ENCODE measurements around the gene SLC39A3. TPM values are rescaled to one million over a fixed set of nuclear protein-coding genes. Genes with fewer than 3 reads are reported as not detected.

Gene SLC39A3
- total RNA-seq, 2 experiments from 2014 or later, result 31.5 to 37.5 TPM

DNA sequence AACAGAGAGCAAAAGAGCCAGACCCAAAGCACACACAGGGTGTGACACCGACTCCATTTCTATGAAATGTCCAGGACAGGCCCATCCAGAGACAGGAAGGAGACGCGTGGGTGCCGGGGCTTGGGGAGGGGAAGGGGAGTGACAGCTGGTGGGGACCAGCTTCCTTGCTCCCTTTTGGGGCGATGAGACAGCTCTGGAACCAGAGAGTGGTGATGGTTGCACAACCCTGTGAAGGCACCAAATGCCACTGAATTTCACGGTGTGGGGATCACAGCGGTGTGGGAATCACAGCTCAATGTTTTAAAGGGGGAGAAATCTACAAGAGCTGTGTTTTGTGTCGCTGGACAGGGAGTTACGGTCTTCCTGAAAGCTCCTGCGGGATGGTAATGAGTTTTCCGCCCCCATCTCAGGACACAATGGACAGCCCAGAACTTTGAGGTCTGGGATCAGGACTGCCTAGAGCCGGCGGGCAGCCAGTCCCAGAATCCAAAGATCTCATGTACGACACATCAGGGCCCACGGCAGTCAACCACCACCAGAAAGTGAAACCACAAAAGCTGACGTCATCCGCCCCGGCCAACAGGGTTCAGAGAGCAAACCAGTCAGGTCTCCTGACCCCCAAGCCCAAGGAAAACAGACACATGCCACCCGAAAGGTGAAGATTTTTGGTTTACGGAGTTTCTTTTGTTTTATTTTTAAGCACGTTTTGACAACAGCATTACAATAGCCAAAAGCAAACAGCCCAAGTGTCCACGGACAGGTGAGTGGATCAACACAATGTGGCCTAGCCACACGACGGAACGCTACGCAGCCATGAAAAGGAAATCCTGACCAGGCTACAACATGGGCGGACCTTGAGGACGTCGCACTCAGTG lies 36.0 kb upstream of the SLC39A3 start:
- peak overlapping the region; percentile 73 for H3K4me3 Mint-ChIP-seq
- ChIA-PET POLR2A (no interaction called here), CTCF (interaction anchor here (1.4 kb wide), 1 partner anchor 26 kb away, joined by 4 read pairs; no protein-coding TSS in a partner anchor)
- no peaks in the 10 kb centered on the region for H3K27me3 Mint-ChIP-seq
- peak; percentile 85 for DNase-seq
- H3K36me3 Mint-ChIP-seq (ENCODE audit: low read depth), result no peaks in the 10 kb centered on the region
- peak overlapping the region; percentile 95 for H3K27ac Mint-ChIP-seq
- peaks cover 34% of the 10 kb centered on the region for H3K4me1 Mint-ChIP-seq
- H3K9me3 Mint-ChIP-seq, result no peaks in the 10 kb centered on the region

DNA sequence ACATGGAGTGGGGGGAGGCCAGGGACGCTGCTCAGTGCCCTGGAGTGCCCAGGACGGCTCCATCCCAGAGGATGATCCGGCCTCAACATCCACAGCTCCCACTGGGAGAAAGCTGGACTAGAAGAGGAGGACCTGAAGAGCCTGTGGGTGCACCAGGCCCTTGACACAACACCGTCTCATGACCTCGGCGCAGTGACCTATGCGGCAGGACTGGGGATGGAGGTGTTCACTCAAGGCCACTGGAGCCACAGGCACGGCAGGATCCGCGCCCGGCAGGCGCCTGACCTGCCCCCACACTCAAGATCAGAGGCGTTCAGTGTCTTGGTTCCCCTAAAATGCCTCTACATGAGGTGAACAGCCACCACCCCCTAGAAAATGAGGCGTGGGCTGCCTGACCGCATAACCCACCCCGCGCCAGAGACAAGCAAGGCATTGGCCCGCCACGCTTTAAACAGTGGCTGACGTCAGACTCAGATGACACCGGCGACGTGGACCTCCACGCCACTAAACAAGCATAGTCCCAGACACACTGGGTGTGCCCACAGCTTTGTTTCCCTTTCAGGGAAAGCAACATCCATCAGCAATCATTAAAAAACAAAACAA lies 35.2 kb upstream of the SLC39A3 start:
- CTCF ChIA-PET, result interaction anchor here (1.4 to 1.6 kb wide), 2 partner anchors 8 to 25 kb away, joined by 4 read pairs; partner anchors contain the start of gene SGTA
- POLR2A ChIA-PET, result no interaction called here
- H3K27me3 Mint-ChIP-seq, result no peaks in the 10 kb centered on the region
- H3K9me3 Mint-ChIP-seq, result no peaks in the 10 kb centered on the region
- peak overlapping the region; percentile 73 for H3K4me3 Mint-ChIP-seq
- peak overlapping the region; percentile 95 for H3K27ac Mint-ChIP-seq
- no peaks in the 10 kb centered on the region for H3K36me3 Mint-ChIP-seq (ENCODE audit: low read depth)
- H3K4me1 Mint-ChIP-seq, result peaks cover 29% of the 10 kb centered on the region
- DNase-seq, result no peak

DNA sequence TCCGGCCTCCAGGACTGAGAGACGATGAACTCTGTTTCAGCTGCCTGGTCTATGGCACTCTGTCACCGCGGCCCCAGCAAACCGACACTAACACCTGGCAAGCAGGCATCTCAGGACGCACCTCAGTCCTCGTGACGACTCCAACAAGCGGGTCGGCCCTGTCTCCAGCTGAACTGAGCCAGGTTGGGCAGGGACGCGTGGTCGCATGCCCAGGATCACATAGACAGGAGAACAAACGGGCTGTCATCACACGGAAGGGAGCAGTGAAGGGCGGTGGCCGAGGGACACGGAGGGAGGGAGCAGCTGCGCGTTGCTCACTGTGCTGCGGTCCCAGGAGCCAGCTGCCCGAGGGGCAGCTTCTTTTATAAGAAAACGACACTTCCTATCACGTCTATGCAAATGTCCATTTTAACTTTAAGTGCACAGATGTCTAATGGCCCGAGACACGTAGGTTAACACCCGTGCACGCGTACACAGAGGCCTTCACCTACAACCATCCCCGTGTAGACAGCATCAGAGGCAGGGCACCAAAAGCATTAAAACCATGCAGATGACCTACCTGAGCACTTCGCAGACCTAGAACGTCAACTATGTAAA lies 34.4 kb upstream of the SLC39A3 start:
- Mint-ChIP-seq H3K27ac (peak overlapping the region; percentile 14), H3K4me1 (peaks cover 28% of the 10 kb centered on the region), H3K4me3 (no peak overlapping the region), H3K27me3 (no peaks in the 10 kb centered on the region), H3K36me3 (ENCODE audit: low read depth) (no peaks in the 10 kb centered on the region), H3K9me3 (no peaks in the 10 kb centered on the region)
- ChIA-PET POLR2A (no interaction called here), CTCF (interaction anchor here (1.6 kb wide), 1 partner anchor 9 kb away, joined by 4 read pairs; the partner anchor contains the start of gene SGTA)
- DNase-seq, result no peak

DNA sequence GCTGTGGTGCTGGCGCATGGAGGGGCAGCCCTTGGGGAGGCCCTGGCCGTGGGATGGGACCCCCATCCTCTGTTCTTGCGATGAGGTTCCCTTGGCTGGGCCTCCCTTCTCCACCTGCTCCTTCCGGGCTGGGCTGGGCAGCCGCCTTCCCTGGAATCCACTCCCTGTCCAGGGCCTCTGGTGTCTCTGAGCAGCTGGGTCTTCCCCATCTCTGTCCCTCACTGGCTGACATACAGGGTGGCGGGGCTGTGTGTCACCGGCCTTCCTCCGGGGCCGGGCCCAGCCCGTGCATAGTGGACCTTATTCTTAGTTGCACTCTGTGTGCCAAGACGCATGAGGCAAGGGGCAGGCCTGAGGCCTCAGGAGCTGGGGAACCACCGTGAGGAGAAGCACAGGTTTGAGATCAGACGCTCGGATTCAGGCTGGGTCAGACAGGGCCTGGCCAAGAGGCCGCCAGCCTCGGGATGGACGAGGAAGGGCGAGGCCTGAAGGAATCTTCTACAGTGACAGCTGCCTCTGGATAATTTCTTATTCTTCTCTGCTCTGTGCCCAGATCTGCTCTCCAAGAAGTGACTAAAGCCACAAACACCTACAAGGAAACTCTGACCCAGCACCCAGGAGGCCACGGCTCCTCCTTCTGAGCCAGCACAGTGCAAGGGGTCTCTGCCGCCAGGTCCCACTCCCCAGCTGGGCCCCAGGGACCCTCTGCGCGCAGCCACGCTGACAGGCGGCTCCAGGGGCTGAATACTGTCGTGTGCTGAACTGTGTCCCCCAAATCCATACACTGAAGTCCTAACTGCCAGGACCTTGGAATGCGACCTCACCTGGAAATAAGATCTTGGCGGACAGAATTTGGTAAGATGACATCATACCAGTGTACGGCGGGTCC lies 32.2 kb upstream of the SLC39A3 start:
- no peaks in the 10 kb centered on the region for H3K27me3 Mint-ChIP-seq
- CTCF ChIA-PET, result interaction anchor here (1.1 kb wide), 1 partner anchor 9 kb away, joined by 4 read pairs; no protein-coding TSS in a partner anchor
- no peaks in the 10 kb centered on the region for H3K9me3 Mint-ChIP-seq
- no peak overlapping the region for H3K27ac Mint-ChIP-seq
- H3K4me1 Mint-ChIP-seq, result peaks cover 26% of the 10 kb centered on the region
- H3K4me3 Mint-ChIP-seq, result no peak overlapping the region
- no peaks in the 10 kb centered on the region for H3K36me3 Mint-ChIP-seq (ENCODE audit: low read depth)
- DNase-seq, result no peak
- POLR2A ChIA-PET, result no interaction called here

DNA sequence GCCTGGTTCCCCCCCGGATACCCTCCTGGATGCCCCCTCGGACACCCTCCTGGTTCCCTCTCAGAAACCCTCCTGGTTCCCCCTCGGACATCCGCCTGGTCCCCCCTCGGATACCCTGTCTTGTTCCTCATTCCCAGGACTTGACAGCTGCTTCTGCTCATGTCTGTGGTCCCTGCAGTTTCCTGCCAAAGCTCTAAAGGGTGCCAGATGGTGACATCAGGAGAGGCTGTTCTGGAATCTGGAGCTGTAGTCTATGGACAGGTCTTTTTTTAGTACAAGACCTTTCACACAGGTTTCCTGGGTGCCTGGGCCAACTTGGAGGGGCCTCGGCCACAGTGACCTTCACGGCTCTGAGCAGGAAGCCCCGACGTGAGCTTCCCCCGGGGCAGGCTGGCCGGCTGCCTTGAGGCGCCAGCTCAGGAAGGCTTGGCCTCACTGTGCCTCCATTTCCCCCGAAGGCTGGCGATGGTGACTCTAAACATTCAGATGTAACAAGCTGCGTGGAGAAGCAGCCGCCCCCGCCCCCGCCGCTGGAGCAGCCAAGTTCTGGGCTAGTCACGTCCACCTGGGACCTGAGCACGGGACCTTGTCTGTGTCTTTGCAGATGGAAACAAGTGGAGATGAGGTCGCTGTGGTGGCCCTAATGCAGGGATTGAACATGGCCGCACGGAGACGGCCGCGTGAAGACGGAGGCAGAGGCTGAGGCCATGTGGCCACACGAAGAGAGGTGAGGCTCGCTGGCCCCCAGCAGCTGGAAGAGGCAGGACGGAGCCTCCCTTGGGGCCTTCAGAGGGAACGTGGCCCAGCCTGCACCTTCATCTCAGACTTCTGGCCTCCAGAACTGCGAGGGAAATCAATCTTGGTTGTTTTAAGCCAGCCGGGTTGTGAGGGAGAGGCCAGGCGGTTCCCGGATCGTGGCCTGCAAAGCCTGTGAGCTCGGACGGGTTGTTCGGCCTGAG lies 30.5 kb upstream of the SLC39A3 start:
- Mint-ChIP-seq H3K36me3 (ENCODE audit: low read depth) (no peaks in the 10 kb centered on the region), H3K27ac (no peak overlapping the region), H3K9me3 (no peaks in the 10 kb centered on the region), H3K4me1 (peaks cover 13% of the 10 kb centered on the region), H3K27me3 (no peaks in the 10 kb centered on the region), H3K4me3 (no peak overlapping the region)
- ChIA-PET POLR2A (no interaction called here), CTCF (interaction anchor here (1.1 kb wide), 1 partner anchor 11 kb away, joined by 4 read pairs; no protein-coding TSS in a partner anchor)
- no peak for DNase-seq

DNA sequence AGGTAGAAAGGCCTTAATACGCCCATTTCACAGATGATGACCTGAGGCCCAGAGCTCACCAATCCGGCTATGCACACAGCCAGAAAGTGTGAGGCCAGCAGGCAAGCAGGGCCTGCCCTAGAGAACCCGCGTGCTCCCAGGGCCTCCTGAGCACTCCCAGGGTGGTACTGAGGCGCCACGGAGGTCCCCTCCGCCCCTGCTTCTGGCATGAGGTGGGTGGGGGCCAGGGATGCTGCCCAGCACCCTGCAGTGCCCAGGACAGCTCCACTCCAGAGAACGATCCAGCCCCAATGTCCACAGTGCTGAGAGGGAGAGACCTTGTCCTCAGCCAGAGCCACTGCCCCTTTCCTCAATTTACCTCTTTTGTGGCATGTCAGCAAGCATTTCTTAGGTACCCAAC lies 29.4 kb upstream of the SLC39A3 start:
- H3K4me1 Mint-ChIP-seq, result peaks cover 3% of the 10 kb centered on the region
- no peaks in the 10 kb centered on the region for H3K9me3 Mint-ChIP-seq
- DNase-seq, result no peak
- no peak overlapping the region for H3K4me3 Mint-ChIP-seq
- CTCF ChIA-PET, result no interaction called here
- no peak overlapping the region for H3K27ac Mint-ChIP-seq
- no peaks in the 10 kb centered on the region for H3K27me3 Mint-ChIP-seq
- POLR2A ChIA-PET, result interaction anchor here (0.6 kb wide), 1 partner anchor 9 kb away, joined by 5 read pairs; no protein-coding TSS in a partner anchor
- no peaks in the 10 kb centered on the region for H3K36me3 Mint-ChIP-seq (ENCODE audit: low read depth)

DNA sequence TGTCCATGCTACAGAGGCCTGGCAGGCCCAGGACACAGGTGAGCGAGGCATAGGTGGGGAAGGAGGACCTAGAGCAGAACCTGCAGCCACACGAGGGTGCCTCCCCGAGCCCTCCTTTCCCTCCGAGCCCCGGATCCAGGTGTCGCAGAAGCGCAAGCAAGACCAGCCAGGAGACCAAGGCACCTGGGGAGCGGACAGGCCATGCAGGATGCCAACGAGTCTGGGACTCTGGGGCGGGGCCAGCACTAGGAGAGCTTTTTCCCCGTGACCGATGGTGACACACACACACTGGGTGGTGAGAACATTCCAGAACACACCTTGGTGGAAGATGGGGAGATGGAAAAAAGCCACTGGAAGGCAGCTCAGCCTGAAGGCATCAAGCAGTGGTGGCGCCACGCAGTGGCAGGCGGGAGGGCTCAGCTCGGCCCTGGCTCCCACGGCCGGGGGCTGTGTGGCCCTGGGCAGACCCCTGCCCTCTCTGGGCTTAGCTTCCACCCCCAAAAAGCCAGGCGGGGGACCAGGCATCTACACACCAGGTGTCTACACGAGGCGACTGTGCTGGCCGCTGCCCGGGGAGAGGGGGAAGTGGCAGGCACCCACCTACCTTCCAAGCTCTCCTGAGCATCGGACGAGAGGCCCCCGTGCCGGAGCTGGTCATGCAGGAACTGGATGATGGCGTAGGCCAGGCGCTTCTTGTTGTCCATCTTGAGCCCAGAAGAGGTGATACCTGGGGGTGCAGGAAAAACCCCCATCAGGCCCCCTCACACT lies 28.7 kb upstream of the SLC39A3 start:
- no peak overlapping the region for H3K27ac Mint-ChIP-seq
- no peaks in the 10 kb centered on the region for H3K27me3 Mint-ChIP-seq
- H3K4me1 Mint-ChIP-seq, result no peaks in the 10 kb centered on the region
- no peaks in the 10 kb centered on the region for H3K36me3 Mint-ChIP-seq (ENCODE audit: low read depth)
- POLR2A ChIA-PET, result interaction anchor here (0.6 kb wide), 1 partner anchor 8 kb away, joined by 5 read pairs; no protein-coding TSS in a partner anchor
- CTCF ChIA-PET, result no interaction called here
- no peak overlapping the region for H3K4me3 Mint-ChIP-seq
- DNase-seq, result no peak
- H3K9me3 Mint-ChIP-seq, result no peaks in the 10 kb centered on the region

DNA sequence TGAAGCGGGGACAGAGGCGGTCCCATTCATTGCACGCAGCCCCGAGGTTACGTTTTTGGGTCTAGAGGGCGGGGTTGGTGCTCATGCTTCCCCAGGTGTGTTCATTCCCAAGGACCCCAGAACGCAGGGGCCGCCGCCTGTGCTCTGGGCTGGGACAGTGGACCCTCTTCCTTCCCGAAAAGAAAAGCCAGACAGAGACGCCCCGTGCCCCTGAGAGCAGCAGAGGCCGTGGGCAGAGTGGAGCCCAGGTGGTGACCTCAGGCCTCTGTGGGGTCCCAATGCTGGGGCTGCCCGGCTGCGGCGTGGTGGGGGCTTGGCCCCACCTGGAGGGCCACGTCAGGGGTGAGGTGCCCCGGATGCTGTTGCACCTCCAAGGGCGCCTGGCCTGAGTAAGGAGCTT lies 27.9 kb upstream of the SLC39A3 start:
- Mint-ChIP-seq H3K9me3 (no peaks in the 10 kb centered on the region), H3K36me3 (ENCODE audit: low read depth) (no peaks in the 10 kb centered on the region), H3K4me1 (no peaks in the 10 kb centered on the region), H3K4me3 (no peak overlapping the region), H3K27me3 (no peaks in the 10 kb centered on the region), H3K27ac (no peak overlapping the region)
- ChIA-PET CTCF (interaction anchor here (0.5 to 0.6 kb wide), 2 partner anchors 323 to 510 kb away, joined by 3 to 4 read pairs; no protein-coding TSS in a partner anchor), POLR2A (no interaction called here)
- no peak for DNase-seq

DNA sequence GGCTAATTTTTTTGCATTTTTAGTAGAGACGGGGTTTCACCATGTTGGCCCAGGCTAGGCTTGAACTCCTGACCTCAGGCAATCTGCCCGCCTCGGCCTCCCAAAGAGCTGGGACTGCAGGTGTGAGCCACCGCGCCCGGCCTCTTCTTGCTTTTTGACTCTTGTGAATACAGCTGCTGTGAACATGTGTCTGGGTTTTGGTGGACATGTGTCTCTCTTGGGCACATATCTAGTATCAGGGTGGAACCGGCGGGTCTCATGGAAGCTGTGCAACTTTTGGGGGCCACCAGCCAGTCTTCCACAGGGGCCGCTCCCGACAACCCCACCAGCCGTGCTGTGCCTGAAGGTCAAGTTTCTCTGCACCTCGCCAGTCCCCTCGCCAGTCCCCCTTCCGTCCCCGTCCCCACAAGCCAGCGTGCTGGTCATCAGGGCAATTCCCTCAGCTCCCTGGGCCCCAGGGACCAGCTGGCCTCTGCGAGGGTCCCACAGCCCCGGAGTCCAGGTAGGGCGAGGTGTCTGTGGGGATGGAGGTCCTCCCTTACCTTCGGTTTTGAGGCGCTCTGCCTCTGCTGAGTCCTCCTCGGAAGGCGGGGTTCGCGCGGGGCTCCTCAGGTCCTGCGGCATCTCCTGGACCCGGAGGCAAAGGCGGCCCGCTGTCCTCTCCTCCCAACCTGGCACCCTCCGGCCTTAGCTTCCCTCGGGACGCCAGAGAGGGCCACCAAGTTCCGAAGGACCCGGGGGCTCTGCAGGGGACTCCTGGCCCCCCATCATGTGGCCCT lies 27.0 kb upstream of the SLC39A3 start:
- DNase-seq, result no peak
- Mint-ChIP-seq H3K4me1 (no peaks in the 10 kb centered on the region), H3K4me3 (no peak overlapping the region), H3K9me3 (no peaks in the 10 kb centered on the region), H3K27me3 (no peaks in the 10 kb centered on the region), H3K27ac (no peak overlapping the region), H3K36me3 (ENCODE audit: low read depth) (no peaks in the 10 kb centered on the region)
- ChIA-PET CTCF (interaction anchor here (0.5 to 0.6 kb wide), 2 partner anchors 324 to 509 kb away, joined by 3 to 4 read pairs; no protein-coding TSS in a partner anchor), POLR2A (no interaction called here)

DNA sequence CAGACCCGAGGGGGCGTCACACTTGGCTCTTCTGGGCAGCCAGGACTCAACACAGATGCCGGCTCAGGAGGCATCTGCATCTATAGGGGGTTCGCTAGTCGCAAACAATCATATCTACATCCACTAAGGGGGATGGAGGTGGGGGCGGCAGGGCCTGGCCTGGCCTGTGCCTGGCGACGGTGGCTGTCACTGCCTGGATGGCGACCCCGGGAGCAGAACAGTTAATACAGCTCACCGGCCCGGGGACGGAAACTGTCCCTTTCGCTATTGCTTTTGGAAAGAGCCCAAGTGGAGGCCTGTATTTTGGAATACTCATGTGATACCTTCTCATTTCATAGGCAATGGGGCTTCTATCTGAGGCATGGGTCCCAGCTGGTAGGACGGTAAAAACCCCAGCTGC lies 25.6 kb upstream of the SLC39A3 start:
- no peaks in the 10 kb centered on the region for H3K4me1 Mint-ChIP-seq
- CTCF ChIA-PET, result no interaction called here
- DNase-seq, result no peak
- no peaks in the 10 kb centered on the region for H3K9me3 Mint-ChIP-seq
- no peaks in the 10 kb centered on the region for H3K27me3 Mint-ChIP-seq
- POLR2A ChIA-PET, result interaction anchor here (0.5 kb wide), 1 partner anchor 92 kb away, joined by 3 read pairs; no protein-coding TSS in a partner anchor
- H3K27ac Mint-ChIP-seq, result no peak overlapping the region
- H3K4me3 Mint-ChIP-seq, result no peak overlapping the region
- no peaks in the 10 kb centered on the region for H3K36me3 Mint-ChIP-seq (ENCODE audit: low read depth)

Data from activated CD4-positive, alpha-beta T cell treated with anti-CD3 and anti-CD28 coated beads, Interleukin-2, amount 10 ng/mL, durations not matched to agents 7 days and 5 days (primary cell).